Right ventricle myocardium superior (tissue), 1 donor: Measurements from ENCODE around the gene ENDOG. TPM values are rescaled to one million over a fixed set of nuclear protein-coding genes. Genes with fewer than 3 reads are reported as not detected.
"Not testable (repeated sequence)": the region's sequence is repeated elsewhere in the genome, so short reads cannot be mapped to it uniquely, and the experiment has no call there.

Source experiments
- ATAC-seq: fragments of 200-7000 bp; cut with Tn5 transposase; one replicate; pipeline ENCODE4 v1.9.1; 2020; ENCODE audit warnings: mild to moderate bottlenecking; ENCODE audit not compliant: poor library complexity
- DNase-seq: peaks from one replicate; pipeline ENCODE4 v3.0.0-alpha.2; 2020
- intact Hi-C: fragments of 100-400 bp; cut with DNase I; formaldehyde crosslinking; loops from one replicate; pipeline ENCODE4 v1.11.2; 2022
- total RNA-seq: library from RNA; stranded (reverse); fragmentation: NEBNext Ultra II Directional; extraction: Animal tissue kit (Norgen Biotek cat#: 25700); gene quantifications from one replicate; pipeline ENCODE4 v1.2.1, GENCODE V29; 2021
- donor health status: DM: no; HTN: yes; CAD: no; lungs with severe emphysema.

Gene ENDOG
- total RNA-seq, 1 donor from 2014 or later: 89.0 TPM

- no peak for ATAC-seq
- no peak for DNase-seq
- intact Hi-C loops: no loop called here
Measured at GRCh38 chr9:128847803-128848202, 29.5 kb downstream of the ENDOG start.

DNA sequence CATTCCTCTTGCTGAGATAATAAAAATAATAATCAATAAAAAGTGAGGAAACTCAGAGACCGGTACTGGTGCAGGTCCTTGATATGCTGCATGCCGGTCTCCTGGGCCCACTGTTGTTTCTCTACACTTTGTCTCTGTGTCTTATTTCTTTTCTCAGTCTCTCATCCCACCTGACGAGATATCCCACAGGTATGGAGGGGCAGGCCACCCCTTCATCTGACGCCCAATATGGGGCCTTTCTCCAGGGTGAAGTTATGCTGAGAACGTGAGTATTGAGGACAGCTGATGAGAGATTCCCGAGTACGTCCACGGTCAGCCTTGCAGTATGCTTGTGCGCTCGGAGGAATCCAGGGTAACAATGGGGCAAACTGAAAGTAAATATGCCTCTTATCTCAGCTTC, 32.7 kb downstream of the ENDOG start:
- ATAC-seq, intact Hi-C loops: not testable (repeated sequence)
- DNase-seq: peak; percentile 4

DNA sequence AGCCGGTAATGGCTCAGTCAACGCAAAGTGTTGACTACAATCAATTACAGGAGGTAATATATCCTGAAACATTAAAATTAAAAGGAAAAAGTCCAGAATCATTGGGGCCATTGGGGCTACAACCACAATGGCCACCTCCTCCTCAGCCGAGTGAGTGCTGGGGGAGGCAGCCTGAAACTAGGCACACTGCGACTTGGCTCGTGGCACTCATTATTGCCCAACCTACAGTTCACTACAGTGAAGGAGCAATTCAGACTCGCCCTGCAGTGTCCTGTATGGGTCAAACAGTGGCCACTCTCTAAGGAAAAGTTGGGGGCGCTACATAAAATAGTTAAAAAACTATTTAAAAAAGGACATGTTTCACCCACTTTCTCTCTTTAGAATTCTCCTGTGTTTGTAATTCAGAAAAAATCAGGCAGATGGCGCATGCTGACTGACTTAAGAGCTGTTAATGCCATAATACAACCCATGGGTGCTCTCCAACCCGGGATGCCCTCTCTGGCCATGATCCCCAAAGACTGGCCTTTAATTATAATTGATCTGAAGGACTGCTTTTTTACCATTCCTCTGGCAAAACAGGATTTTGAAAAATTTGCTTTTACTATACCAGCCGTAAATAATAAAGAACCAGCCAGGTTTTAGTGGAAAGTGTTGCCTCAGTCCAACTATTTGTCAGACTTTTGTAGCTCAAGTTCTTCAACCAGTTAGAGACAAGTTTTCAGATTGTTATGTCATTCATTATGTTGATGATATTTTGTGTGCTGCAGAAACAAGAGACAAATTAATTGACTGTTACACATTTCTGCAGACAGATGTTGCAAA, 33.7 kb downstream of the ENDOG start:
- peak; percentile 31 for DNase-seq
- intact Hi-C loops, ATAC-seq: not testable (repeated sequence)

GRCh38 chr9:128852646-128853045, 34.3 kb downstream of the ENDOG start:
- intact Hi-C loops, DNase-seq, ATAC-seq: not testable (repeated sequence)

GRCh38 chr9:128854454-128854853, 36.2 kb downstream of the ENDOG start:
- ATAC-seq, intact Hi-C loops, DNase-seq: not testable (repeated sequence)

GRCh38 chr9:128858476-128858875, 40.2 kb downstream of the ENDOG start:
- ATAC-seq, intact Hi-C loops: not testable (repeated sequence)
- DNase-seq: peak; percentile 4

GRCh38 chr9:128860937-128861336, 42.6 kb downstream of the ENDOG start:
- ATAC-seq (no peak), DNase-seq (no peak)
- intact Hi-C loops: no loop called here

DNA sequence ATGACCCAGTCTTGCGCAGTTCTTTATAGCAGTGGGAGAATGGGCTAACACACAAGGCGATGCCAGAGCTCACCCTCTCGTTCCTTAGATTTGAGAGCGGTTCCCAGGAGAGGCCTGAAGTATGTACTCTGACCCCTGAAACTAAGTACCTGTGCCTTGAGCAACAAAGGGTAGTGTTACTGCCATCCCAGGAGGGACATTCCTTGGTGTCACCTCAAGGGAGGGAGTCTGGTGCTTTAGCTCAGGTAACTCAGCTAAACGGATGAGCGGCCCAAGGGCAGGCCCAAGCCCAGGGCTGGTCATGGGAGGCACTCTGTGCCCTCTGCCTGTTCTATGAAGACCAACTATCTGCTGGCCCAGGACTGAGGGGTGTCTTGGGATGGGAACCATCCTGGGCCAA, 43.2 kb downstream of the ENDOG start:
- intact Hi-C loops: no loop called here
- no peak for ATAC-seq
- DNase-seq: peak; percentile 6

- DNase-seq: peak; percentile 53
Measured at GRCh38 chr9:128862401-128862851, 44.1 kb downstream of the ENDOG start.

DNA sequence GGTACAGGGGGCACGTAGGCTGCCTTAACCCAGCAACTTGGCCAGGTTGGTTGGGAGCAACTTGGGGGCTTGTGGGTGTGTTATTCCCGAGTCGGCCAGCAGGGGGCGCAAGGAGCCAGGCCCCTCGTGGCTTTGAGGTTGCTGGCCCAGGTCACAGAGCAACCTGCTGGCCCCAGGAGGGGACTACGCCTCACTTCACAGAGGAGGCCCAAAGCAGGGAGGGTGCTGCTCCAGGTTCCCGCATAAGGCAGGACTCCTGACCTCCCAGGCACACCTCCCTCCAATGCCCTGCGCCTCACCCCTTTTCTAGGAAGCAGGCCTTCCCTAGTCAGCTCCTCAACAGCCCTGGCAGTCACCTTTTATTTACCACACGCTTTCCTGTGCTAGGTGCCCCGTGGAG, 45.3 kb downstream of the ENDOG start:
- peak; percentile 91 for ATAC-seq
- DNase-seq: peak; percentile 88
- intact Hi-C loops: loop anchor here (2.0 kb wide), 1 partner anchor 65 kb away; no protein-coding TSS in a partner anchor

More at GRCh38 chr9:128862401-128862851, 44.1 kb downstream of the ENDOG start:
- peak; percentile 71 for ATAC-seq
- intact Hi-C loops: loop anchor here (2.0 kb wide), 1 partner anchor 66 kb away; no protein-coding TSS in a partner anchor

GRCh38 chr9:128870128-128870940, 52.0 kb downstream of the ENDOG start:
- no peak for DNase-seq
- intact Hi-C loops: no loop called here
- ATAC-seq: no peak

DNA sequence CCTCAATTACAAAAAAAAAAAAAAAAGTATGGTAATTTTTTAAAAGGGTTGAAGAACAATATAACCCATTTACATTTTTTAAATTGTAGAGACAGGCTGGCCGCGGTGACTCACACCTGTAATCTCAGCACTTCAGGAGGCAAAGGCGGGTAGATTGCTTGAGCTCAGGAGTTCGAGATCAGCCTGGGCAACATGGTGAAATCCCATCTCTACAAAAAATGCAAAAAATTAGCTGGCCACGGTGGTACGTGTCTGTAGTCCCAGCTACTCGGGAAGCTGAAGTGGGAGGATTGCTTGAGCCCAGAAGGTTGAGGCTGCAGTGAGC, 52.6 kb downstream of the ENDOG start:
- DNase-seq, ATAC-seq, intact Hi-C loops: not testable (repeated sequence)

Other genes with a start within 250 kb of the ENDOG start
- 40.0 TPM for gene DYNC2I2, start 161.7 kb upstream of the ENDOG start, total RNA-seq
- gene SET, start 129.3 kb upstream of the ENDOG start, total RNA-seq: 167 TPM
- gene PKN3, start 116.0 kb upstream of the ENDOG start, total RNA-seq: 5.7 TPM
- gene ZDHHC12, start 94.4 kb upstream of the ENDOG start, total RNA-seq: 5.4 TPM
- 57.3 TPM for gene ZER1, start 46.6 kb upstream of the ENDOG start, total RNA-seq
- gene TBC1D13, start 31.2 kb upstream of the ENDOG start, total RNA-seq: 16.6 TPM
- 15.8 TPM for gene SPOUT1, start 11.3 kb downstream of the ENDOG start, total RNA-seq
- gene KYAT1, start 63.5 kb downstream of the ENDOG start, total RNA-seq: 12.6 TPM
- gene LRRC8A, start 63.6 kb downstream of the ENDOG start, total RNA-seq: 20.2 TPM
- 28.7 TPM for gene PHYHD1, start 102.5 kb downstream of the ENDOG start, total RNA-seq
- gene DOLK, start 129.1 kb downstream of the ENDOG start, total RNA-seq: 6.4 TPM
- gene NUP188, start 129.2 kb downstream of the ENDOG start, total RNA-seq: 21.0 TPM
- gene SH3GLB2, start 209.8 kb downstream of the ENDOG start, total RNA-seq: 30.8 TPM
- gene MIGA2, start 218.1 kb downstream of the ENDOG start, total RNA-seq: 32.8 TPM